Measurements from ENCODE around the gene KNDC1. TPM values are rescaled to one million over a fixed set of nuclear protein-coding genes. Genes with fewer than 3 reads are reported as not detected.

KNDC1 gene
- total and polyA plus RNA-seq, 10 of the 15 experiments (the other 5 are each of a cell fraction or from before 2014, with no cell fraction given) = 0.03 to 0.11 (median 0.05) TPM; not detected in 7

GRCh38 chr10:133211959-133212852 is 52.2 kb downstream of the KNDC1 start:
- POLR2A ChIA-PET = no interaction called here
- no TSS peak for BruUV-seq (replicated peaks)
- Histone ChIP-seq H3K4me3 (no peak overlapping the region), H3K4me1 (ENCODE audit: control insufficient read depth, insufficient read depth, low read length) (no peaks in the 10 kb centered on the region), H3K79me2 (ENCODE audit: control insufficient read depth, insufficient read depth, low read length) (no peaks in the 10 kb centered on the region), H3K27me3 (replicated peaks in 1 of 2; ENCODE audit: control insufficient read depth in 2 of 2, insufficient read depth in 2 of 2, low read length in 1 of 2) (no peaks in the 10 kb centered on the region), H4K20me1 (ENCODE audit: control insufficient read depth, insufficient read depth) (no peaks in the 10 kb centered on the region), H3K27ac (ENCODE audit: control insufficient read depth, insufficient read depth) (no peak overlapping the region), H3K36me3 (ENCODE audit: control insufficient read depth in 2 of 2, insufficient read depth in 2 of 2, low read length in 1 of 2) (no peaks in the 10 kb centered on the region), H3K9ac (ENCODE audit: control insufficient read depth, insufficient read depth, low read length) (no peak overlapping the region), H3K4me2 (ENCODE audit: control insufficient read depth, insufficient read depth) (no peak overlapping the region), H3K9me3 (replicated peaks; ENCODE audit: control insufficient read depth, insufficient read depth, low read length) (no peaks in the 10 kb centered on the region), H2AFZ (ENCODE audit: control insufficient read depth, low read depth, low read length) (no peak overlapping the region)
- RAD21 ChIA-PET (ENCODE audit: unreplicated experiment) = no interaction called here
- CTCF ChIA-PET = no interaction called here
- ATAC-seq (no peak), FAIRE-seq (no peak), DNase-seq (ENCODE audit: low read depth, low spot score) (no peak)
- TF ChIP-seq SMAD1 (IDR thresholded peaks at IDR 0.05; ENCODE audit: low read depth, partially characterized antibody) (no peak), YBX1 (IDR thresholded peaks at IDR 0.05) (no peak), PRDM15 (CRISPR knock-in tag; IDR thresholded peaks at IDR 0.05) (no peak), PKNOX1 (IDR thresholded peaks at IDR 0.05) (no peak), EP300 (IDR thresholded peaks at IDR 0.05; ENCODE audit: borderline replicate concordance in 1 of 2, control insufficient read depth in 1 of 2, low read depth in 2 of 2, low read length in 2 of 2) (no peak), RELA (IDR thresholded peaks at IDR 0.05; ENCODE audit: borderline replicate concordance, partially characterized antibody) (no peak), ATF3 (IDR thresholded peaks at IDR 0.05; ENCODE audit: borderline replicate concordance, extremely low read depth, low read depth, low read length) (no peak), SPI1 (IDR thresholded peaks at IDR 0.05; ENCODE audit: borderline replicate concordance, insufficient read depth, low read depth, low read length) (no peak), ZNF217 (IDR thresholded peaks at IDR 0.05) (no peak), CTCF (IDR thresholded peaks at IDR 0.05 in 2 of 3, conservative IDR thresholded peaks at IDR 0.05 in 1 of 3; ENCODE audit: control insufficient read depth in 2 of 3, extremely low read depth in 1 of 3, insufficient read depth in 1 of 3, low read depth in 3 of 3, low read length in 3 of 3) (no peak), STAT3 (IDR thresholded peaks at IDR 0.05; ENCODE audit: low read depth, low read length) (no peak)
- WGBS (ENCODE audit: insufficient coverage, insufficient replicate concordance, low lambda C conversion rate, missing lambda C conversion rate) = 60% methylated on average over 33 of the region's 34 CpGs
- in situ Hi-C loops (cut with MboI) = no loop called here
- SMC1A ChIA-PET (ENCODE audit: uncharacterized antibody, unreplicated experiment) = no interaction called here
- intact Hi-C loops (cut with micrococcal nuclease; ENCODE audit: unreplicated experiment) = no loop called here
